GM12878 (cell line): ENCODE measurements around the gene AP4S1. TPM values are rescaled to one million over a fixed set of nuclear protein-coding genes. Genes with fewer than 3 reads are reported as not detected.

Source experiments
- ATAC-seq: fragments of 200-7000 bp; cut with Tn5 transposase; 3 replicates; pipeline ENCODE4 v1.9.1; 2020; ENCODE audit warnings: mild to moderate bottlenecking, moderate library complexity
- BruUV-seq: library from RNA; stranded (reverse); fragments of 400-500 nt; replicated peaks from 2 replicates; lab custom pipeline; 2021; lab: Mats Ljungman, UMichigan
- CTCF ChIA-PET: fragments of 300-600 bp; sonication (Branson Sonifier 250); formaldehyde crosslinking; extraction: SDS; loops from one replicate; lab custom pipeline; 2021; ENCODE audit warnings: inconsistent platforms; lab: Yijun Ruan, JAX
- POLR2A ChIA-PET: fragments of 350-600 bp; formaldehyde crosslinking; extraction: SDS; loops from one replicate; lab custom pipeline; 2021; ENCODE audit warnings: inconsistent platforms; lab: Charles Lee
- RAD21 ChIA-PET: fragments of 300-600 bp; sonication (Branson Sonifier 250); formaldehyde crosslinking; loops from one replicate; lab custom pipeline; 2023; ENCODE audit warnings: antibody characterized with exemption; ENCODE audit not compliant: unreplicated experiment; lab: Charles Lee
- SMC1A ChIA-PET: fragments of 300-600 bp; sonication (Branson Sonifier 250); formaldehyde crosslinking; loops from one replicate; lab custom pipeline; 2023; ENCODE audit not compliant: unreplicated experiment, uncharacterized antibody; lab: Charles Lee
- DNase-seq: peaks from one replicate; pipeline ENCODE4 v3.0.0-alpha.2; 2011; ENCODE audit warnings: low read depth, low spot score
- FAIRE-seq: peaks from 3 replicates; lab custom pipeline; 2011; peaks lifted over from hg19 to GRCh38; lab: Jason Lieb, UNC
- H2AFZ ChIP-seq: 2 replicates; pipeline ENCODE4 v1.6.0; 2011; ENCODE audit warnings: low read depth, low read length, control low read depth; ENCODE audit not compliant: control insufficient read depth
- H3K27ac ChIP-seq: 2 replicates; pipeline ENCODE4 v1.5.1; 2011; ENCODE audit warnings: control low read depth; ENCODE audit not compliant: control insufficient read depth, insufficient read depth
- H3K27me3 ChIP-seq, 2 experiments: replicated peaks in 1 of 2; 2 replicates each; pipeline versions ENCODE4 v1.6.0 to v1.6.1; 2011; ENCODE audit warnings: low read length in 1 of 2; ENCODE audit not compliant: control insufficient read depth in 2 of 2, insufficient read depth in 2 of 2
- H3K36me3 ChIP-seq, 2 experiments: 2 replicates each; pipeline ENCODE4 v1.5.1; 2011; ENCODE audit warnings: low read length in 1 of 2; ENCODE audit not compliant: control insufficient read depth in 2 of 2, insufficient read depth in 2 of 2
- H3K4me1 ChIP-seq: 2 replicates; pipeline ENCODE4 v1.6.1; 2011; ENCODE audit warnings: mild to moderate bottlenecking, low read length, moderate library complexity, mixed read lengths; ENCODE audit not compliant: control insufficient read depth, insufficient read depth
- H3K4me2 ChIP-seq: 2 replicates; pipeline ENCODE4 v1.6.0; 2011; ENCODE audit warnings: control low read depth; ENCODE audit not compliant: control insufficient read depth, insufficient read depth
- H3K4me3 ChIP-seq: fragments of 200-600 bp; sonication (generic); 2 replicates; pipeline ENCODE4 v1.5.1; 2016
- H3K79me2 ChIP-seq: 2 replicates; pipeline ENCODE4 v1.6.0; 2011; ENCODE audit warnings: low read length; ENCODE audit not compliant: control insufficient read depth, insufficient read depth
- H3K9ac ChIP-seq: 2 replicates; pipeline ENCODE4 v1.8.0; 2011; ENCODE audit warnings: low read length, control low read depth, mixed read lengths; ENCODE audit not compliant: control insufficient read depth, insufficient read depth
- H3K9me3 ChIP-seq: replicated peaks from 3 replicates; pipeline ENCODE4 v1.5.1; 2011; ENCODE audit warnings: mild to moderate bottlenecking, low read length; ENCODE audit not compliant: control insufficient read depth, insufficient read depth
- H4K20me1 ChIP-seq: 2 replicates; pipeline ENCODE4 v1.6.0; 2011; ENCODE audit not compliant: control insufficient read depth, insufficient read depth
- ATF7 ChIP-seq: fragments of 450-650 bp; IDR thresholded peaks from 2 replicates; pipeline ENCODE4 v1.6.1; 2016; ENCODE audit warnings: low read depth, mild to moderate bottlenecking
- E2F4 ChIP-seq: IDR thresholded peaks from 2 replicates; pipeline ENCODE4 v1.6.1; 2012; ENCODE audit warnings: low read depth, low read length, improper control_type of control experiment
- FOS ChIP-seq: IDR thresholded peaks from 3 replicates; pipeline ENCODE4 v1.6.1; 2011; ENCODE audit warnings: borderline replicate concordance; ENCODE audit not compliant: insufficient read length; ENCODE audit errors: extremely low read depth
- MAX ChIP-seq: IDR thresholded peaks from 2 replicates; pipeline ENCODE4 v1.6.1; 2012; ENCODE audit warnings: low read depth, low read length, improper control_type of control experiment
- MYC ChIP-seq: IDR thresholded peaks from 2 replicates; pipeline ENCODE4 v1.6.1; 2011; ENCODE audit warnings: mild to moderate bottlenecking, low read length, moderate library complexity, inconsistent platforms; ENCODE audit not compliant: insufficient read depth, insufficient replicate concordance, insufficient read length, severe bottlenecking
- NFIC ChIP-seq: IDR thresholded peaks from 2 replicates; pipeline ENCODE4 v1.6.1; 2012; ENCODE audit warnings: low read depth, mild to moderate bottlenecking, inconsistent platforms, low read length, moderate library complexity
- RFX5 ChIP-seq: IDR thresholded peaks from 2 replicates; pipeline ENCODE4 v1.6.1; 2011; ENCODE audit warnings: low read depth, low read length, improper control_type of control experiment
- SMAD5 ChIP-seq: IDR thresholded peaks from 2 replicates; pipeline ENCODE4 v1.6.1; 2016; ENCODE audit warnings: antibody characterized with exemption, low read depth
- SREBF2 ChIP-seq: IDR thresholded peaks from 2 replicates; pipeline ENCODE4 v1.6.1; 2012; ENCODE audit warnings: mild to moderate bottlenecking, low read length
- ZNF217 ChIP-seq: fragments of 450-650 bp; IDR thresholded peaks from 2 replicates; pipeline ENCODE4 v1.6.1; 2017; ENCODE audit warnings: antibody characterized with exemption, mild to moderate bottlenecking
- WGBS: methylation state at CpG from one replicate; pipeline ENCODE4 v1.1.6; 2016; ENCODE audit warnings: low lambda C conversion rate; ENCODE audit not compliant: insufficient replicate concordance, insufficient coverage; ENCODE audit errors: missing lambda C conversion rate; 5-methylcytosine and 5-hydroxymethylcytosine counted together
- in situ Hi-C: fragments of 300-500 bp; cut with MboI; formaldehyde crosslinking; loops from 9 replicates; pipeline ENCODE4 v1.14.3; 2018; ENCODE audit warnings: mixed read lengths
- intact Hi-C: fragments of 100-400 bp; cut with micrococcal nuclease; formaldehyde crosslinking; loops from one replicate; pipeline ENCODE4 v1.14.2; 2022; ENCODE audit not compliant: unreplicated experiment
- polyA plus RNA-seq, 11 experiments: library from polyadenylated mRNA; depleted of rRNA in 4 of 11; unstranded in 6 of 11; stranded (reverse) in 5 of 11; fragments of >200 nt; fragmentation: Nextera tagmentation in 4 of 11; fragmentation: Illumina TruSeq in 1 of 11; extraction: Ambion mirVana in 4 of 11; extraction: Trizol in 1 of 11; gene quantifications; 1 replicate in 1 of 11; 2 replicates in 10 of 11; pipeline versions ENCODE4 v1.2.1 to v1.2.3, GENCODE V29; 2011 to 2016; ENCODE audit warnings: inconsistent platforms in 2 of 11, missing spikeins in 2 of 11, low read depth in 1 of 11
- total RNA-seq, 4 experiments: library from RNA; depleted of rRNA in 3 of 4; stranded (reverse); fragments of >200 nt in 3 of 4; fragmentation: Illumina TruSeq in 1 of 4; extraction: Trizol in 1 of 4; gene quantifications; 2 replicates each; pipeline versions ENCODE4 v1.2.1 to v1.2.3, GENCODE V29; 2013 to 2021
- TF ChIP-seq, protein P1 (sequence below): IDR thresholded peaks from 2 replicates; pipeline ENCODE4 v1.6.1; 2012; ENCODE audit warnings: low read length, inconsistent platforms
- TF ChIP-seq, protein P2 (sequence below): fragments of 450-650 bp; IDR thresholded peaks from 2 replicates; pipeline ENCODE4 v1.6.1; 2017; ENCODE audit warnings: antibody characterized with exemption, mild to moderate bottlenecking, moderate library complexity

The AP4S1 gene
- total and polyA plus RNA-seq, 10 of the 15 experiments (the other 5 are each of a cell fraction or from before 2014, with no cell fraction given), result 3.6 to 9.0 (median 5.7) TPM

GRCh38 chr14:31078766-31079165 lies 53.3 kb downstream of the AP4S1 start:
- CTCF ChIA-PET, result interaction anchor here (0.7 to 1.3 kb wide), 3 partner anchors 12 to 158 kb away, joined by 3 read pairs; no protein-coding TSS in a partner anchor
- no peaks in the 10 kb centered on the region for H3K9me3 ChIP-seq
- no peak for ATAC-seq
- H3K36me3 ChIP-seq, result no peaks in the 10 kb centered on the region
- no peak for TF ChIP-seq ATF7
- TF ChIP-seq ZNF217, result no peak
- no peak for TF ChIP-seq SMAD5
- TF ChIP-seq NFIC, result no peak
- TF ChIP-seq, protein P1, sequence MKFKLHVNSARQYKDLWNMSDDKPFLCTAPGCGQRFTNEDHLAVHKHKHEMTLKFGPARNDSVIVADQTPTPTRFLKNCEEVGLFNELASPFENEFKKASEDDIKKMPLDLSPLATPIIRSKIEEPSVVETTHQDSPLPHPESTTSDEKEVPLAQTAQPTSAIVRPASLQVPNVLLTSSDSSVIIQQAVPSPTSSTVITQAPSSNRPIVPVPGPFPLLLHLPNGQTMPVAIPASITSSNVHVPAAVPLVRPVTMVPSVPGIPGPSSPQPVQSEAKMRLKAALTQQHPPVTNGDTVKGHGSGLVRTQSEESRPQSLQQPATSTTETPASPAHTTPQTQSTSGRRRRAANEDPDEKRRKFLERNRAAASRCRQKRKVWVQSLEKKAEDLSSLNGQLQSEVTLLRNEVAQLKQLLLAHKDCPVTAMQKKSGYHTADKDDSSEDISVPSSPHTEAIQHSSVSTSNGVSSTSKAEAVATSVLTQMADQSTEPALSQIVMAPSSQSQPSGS, result no peak
- no peak for TF ChIP-seq SREBF2
- DNase-seq, result no peak
- POLR2A ChIA-PET, result interaction anchor here (0.5 kb wide), 1 partner anchor 281 kb away, joined by 4 read pairs; no protein-coding TSS in a partner anchor
- no peak overlapping the region for H3K9ac ChIP-seq
- FAIRE-seq, result no peak
- H3K27me3 ChIP-seq, result no peaks in the 10 kb centered on the region
- no TSS peak for BruUV-seq
- H3K27ac ChIP-seq, result no peak overlapping the region
- 51% methylated on average over 2 of the region's 2 CpGs for WGBS
- H3K4me1 ChIP-seq, result no peaks in the 10 kb centered on the region
- H3K79me2 ChIP-seq, result no peaks in the 10 kb centered on the region
- no peak overlapping the region for H3K4me3 ChIP-seq
- RAD21 ChIA-PET, result no interaction called here
- H2AFZ ChIP-seq, result no peak overlapping the region
- intact Hi-C loops (no loop called here), in situ Hi-C loops (no loop called here)
- no peaks in the 10 kb centered on the region for H4K20me1 ChIP-seq
- H3K4me2 ChIP-seq, result no peak overlapping the region
- SMC1A ChIA-PET, result interaction anchor here (1.7 to 3.2 kb wide), 2 partner anchors 97 to 98 kb away, joined by 3 to 11 read pairs; no protein-coding TSS in a partner anchor

DNA sequence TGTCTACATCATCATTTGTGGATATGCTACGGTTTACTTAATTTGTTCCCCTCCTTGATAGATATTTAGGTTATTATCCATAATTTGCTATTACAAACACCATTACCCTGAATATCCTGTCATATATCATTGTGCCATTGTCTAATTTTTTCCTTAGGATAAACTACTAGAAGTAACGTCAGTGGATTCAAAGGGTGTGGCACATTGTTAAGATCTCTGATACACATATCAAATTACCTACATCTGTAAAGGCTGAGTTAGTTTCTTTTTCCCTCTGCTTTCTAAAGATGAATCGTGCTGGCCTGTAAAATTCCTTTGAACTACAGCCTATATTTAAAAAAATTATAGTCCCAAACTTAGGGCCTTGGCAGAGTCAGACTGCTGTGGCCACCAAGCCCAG lies 54.6 kb downstream of the AP4S1 start:
- no peak overlapping the region for H3K9ac ChIP-seq
- H3K27ac ChIP-seq, result no peak overlapping the region
- no peak overlapping the region for H2AFZ ChIP-seq
- no peaks in the 10 kb centered on the region for H3K9me3 ChIP-seq
- no peaks in the 10 kb centered on the region for H4K20me1 ChIP-seq
- H3K4me3 ChIP-seq, result no peak overlapping the region
- no peaks in the 10 kb centered on the region for H3K36me3 ChIP-seq
- no peaks in the 10 kb centered on the region for H3K27me3 ChIP-seq
- CTCF ChIA-PET, result interaction anchor here (0.9 to 1.2 kb wide), 2 partner anchors 21 to 99 kb away, joined by 4 to 8 read pairs; no protein-coding TSS in a partner anchor
- no peak for ATAC-seq
- RAD21 ChIA-PET, result no interaction called here
- in situ Hi-C loops, result loop anchor here (5.0 kb wide), 1 partner anchor 98 kb away; no protein-coding TSS in a partner anchor
- H3K79me2 ChIP-seq, result no peaks in the 10 kb centered on the region
- H3K4me2 ChIP-seq, result no peak overlapping the region
- 64% methylated on average over 3 of the region's 3 CpGs for WGBS
- BruUV-seq, result no TSS peak
- intact Hi-C loops, result no loop called here
- no peaks in the 10 kb centered on the region for H3K4me1 ChIP-seq
- SMC1A ChIA-PET, result interaction anchor here (0.6 kb wide), 1 partner anchor 182 kb away, joined by 3 read pairs; no protein-coding TSS in a partner anchor
- no peak for FAIRE-seq
- no peak for DNase-seq
- POLR2A ChIA-PET, result no interaction called here
- TF ChIP-seq, protein P2, sequence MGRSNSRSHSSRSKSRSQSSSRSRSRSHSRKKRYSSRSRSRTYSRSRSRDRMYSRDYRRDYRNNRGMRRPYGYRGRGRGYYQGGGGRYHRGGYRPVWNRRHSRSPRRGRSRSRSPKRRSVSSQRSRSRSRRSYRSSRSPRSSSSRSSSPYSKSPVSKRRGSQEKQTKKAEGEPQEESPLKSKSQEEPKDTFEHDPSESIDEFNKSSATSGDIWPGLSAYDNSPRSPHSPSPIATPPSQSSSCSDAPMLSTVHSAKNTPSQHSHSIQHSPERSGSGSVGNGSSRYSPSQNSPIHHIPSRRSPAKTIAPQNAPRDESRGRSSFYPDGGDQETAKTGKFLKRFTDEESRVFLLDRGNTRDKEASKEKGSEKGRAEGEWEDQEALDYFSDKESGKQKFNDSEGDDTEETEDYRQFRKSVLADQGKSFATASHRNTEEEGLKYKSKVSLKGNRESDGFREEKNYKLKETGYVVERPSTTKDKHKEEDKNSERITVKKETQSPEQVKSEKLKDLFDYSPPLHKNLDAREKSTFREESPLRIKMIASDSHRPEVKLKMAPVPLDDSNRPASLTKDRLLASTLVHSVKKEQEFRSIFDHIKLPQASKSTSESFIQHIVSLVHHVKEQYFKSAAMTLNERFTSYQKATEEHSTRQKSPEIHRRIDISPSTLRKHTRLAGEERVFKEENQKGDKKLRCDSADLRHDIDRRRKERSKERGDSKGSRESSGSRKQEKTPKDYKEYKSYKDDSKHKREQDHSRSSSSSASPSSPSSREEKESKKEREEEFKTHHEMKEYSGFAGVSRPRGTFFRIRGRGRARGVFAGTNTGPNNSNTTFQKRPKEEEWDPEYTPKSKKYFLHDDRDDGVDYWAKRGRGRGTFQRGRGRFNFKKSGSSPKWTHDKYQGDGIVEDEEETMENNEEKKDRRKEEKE, result no peak
- TF ChIP-seq MYC (no peak), FOS (no peak), RFX5 (no peak), E2F4 (no peak), MAX (no peak)
